Amygdala (tissue), 56 donors: ENCODE measurements around the gene DNAH3.
"Not testable (repeated sequence)": the region's sequence is repeated elsewhere in the genome, so short reads cannot be mapped to it uniquely, and the experiment has no call there.

Experiments
- DNase-seq, 56 donors: peaks; one replicate each; lab custom pipeline; 2025; lab: John Stamatoyannopoulos, UW

Gene DNAH3

GRCh38 chr16:21081329-21081728 lies 69.3 kb downstream of the DNAH3 start:
- no peak for DNase-seq

DNA sequence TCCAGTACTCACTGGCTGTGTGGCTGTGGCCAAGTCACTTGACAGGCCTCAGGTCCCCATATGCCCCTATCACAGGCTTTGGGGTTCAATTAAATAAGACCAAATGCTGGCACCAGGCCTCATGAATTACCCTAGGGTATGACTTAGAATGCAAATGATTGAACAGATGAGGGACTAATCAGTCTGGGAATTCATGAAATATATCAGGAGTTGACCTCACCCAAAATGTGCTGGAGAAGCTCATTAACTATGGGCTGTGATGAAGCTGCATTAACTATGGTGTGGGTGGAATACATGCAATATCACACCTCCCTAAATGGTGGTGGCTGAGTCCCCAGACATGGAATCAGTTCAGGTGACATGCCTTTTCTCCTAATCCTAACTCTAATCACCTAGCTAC lies 72.1 kb downstream of the DNAH3 start:
- DNase-seq = no peak

DNA sequence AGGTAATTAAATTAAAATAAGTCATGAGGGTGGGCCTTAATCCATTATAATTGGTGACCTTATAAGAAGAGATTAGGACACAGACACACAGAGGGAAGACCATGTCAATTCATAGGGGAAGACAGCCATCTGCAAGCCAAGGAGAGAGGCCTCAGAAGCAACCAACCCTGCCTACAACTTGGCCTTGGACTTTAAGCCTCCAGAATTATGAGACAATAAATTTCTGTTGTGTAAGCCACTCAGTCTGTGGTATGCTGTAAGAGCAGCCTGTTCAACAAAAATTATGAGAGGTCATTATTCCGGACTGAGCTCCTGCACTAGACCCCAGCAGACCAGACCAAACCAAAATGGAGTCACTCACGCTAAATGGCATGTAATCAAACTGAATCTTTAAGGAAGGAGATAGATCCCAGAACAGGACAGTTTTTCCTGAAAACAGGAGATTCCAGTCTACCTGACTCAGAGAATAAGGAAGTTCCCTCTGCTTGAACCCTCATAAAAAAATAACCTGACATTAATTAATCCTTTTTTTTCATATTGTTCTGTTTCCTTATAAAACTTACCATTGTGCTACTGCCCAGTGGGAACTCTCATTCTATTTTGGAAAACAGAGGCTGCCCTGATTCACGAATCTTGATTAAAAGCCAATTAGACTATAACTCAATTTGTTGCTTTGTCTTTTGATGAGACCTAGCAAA lies 74.3 kb downstream of the DNAH3 start:
- no peak for DNase-seq

GRCh38 chr16:21075252-21075651 lies 75.4 kb downstream of the DNAH3 start:
- no peak for DNase-seq

DNA sequence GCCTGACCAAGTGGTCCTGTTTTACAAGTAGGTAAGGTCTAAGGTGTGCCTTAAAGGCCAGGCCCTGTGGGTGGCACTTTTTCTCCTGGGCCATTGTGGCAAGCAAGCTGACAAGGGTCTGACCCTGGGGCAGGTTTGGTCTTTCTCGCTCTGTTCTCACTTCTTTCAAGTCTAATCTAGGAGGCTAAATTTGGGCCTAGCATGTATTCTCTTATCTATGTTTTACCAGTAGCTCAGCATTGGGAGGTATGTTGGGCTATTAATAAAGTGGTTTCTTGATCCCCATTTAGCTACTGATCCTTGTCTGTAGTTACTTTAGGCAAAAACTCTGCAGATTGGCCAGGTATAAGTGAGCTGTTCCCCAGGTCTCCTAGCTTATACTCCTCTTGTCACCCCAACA lies 77.7 kb downstream of the DNAH3 start:
- no peak for DNase-seq

DNA sequence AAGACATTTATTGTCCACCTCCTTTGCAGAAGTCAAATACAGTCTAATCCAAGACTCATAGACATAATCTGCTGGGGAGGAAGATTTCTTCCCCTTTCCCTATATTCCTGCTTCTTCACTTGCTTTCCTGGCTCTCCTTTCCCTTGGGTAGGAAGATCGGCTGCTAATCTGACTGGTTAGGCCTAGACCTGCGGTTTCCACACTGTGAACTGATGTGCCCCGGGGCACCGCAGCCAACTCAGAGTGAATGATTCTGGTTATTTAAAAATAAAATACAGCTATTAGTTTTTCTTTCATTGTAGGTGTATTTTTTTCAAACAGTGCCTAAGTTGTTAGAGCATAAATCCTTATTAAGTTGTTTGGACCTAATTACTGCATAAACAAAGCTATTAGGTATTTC lies 78.9 kb downstream of the DNAH3 start:
- DNase-seq = no peak

DNA sequence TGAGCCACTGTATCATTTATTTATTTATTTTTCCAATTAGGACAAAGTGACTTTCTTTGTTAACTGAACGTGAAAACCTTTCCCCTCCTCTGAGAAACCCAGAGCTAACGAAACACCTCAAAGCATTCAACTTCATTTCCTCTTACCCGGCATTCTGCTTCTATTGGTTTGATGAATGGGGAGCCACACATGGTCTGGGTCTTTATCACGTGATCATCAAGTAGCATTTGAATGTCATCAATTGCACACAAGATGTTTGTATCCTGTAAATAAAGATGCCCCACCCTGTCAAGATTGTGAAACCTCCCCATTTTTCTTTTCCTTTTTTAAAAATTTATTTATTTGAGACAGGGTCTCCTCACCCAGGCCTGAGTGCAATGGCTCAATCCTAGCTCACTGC lies 80.1 kb downstream of the DNAH3 start:
- DNase-seq = no peak

- DNase-seq = no peak
Measured at GRCh38 chr16:21069986-21070385, 80.7 kb downstream of the DNAH3 start.

GRCh38 chr16:21064203-21064602 lies 86.4 kb downstream of the DNAH3 start:
- DNase-seq = no peak

DNA sequence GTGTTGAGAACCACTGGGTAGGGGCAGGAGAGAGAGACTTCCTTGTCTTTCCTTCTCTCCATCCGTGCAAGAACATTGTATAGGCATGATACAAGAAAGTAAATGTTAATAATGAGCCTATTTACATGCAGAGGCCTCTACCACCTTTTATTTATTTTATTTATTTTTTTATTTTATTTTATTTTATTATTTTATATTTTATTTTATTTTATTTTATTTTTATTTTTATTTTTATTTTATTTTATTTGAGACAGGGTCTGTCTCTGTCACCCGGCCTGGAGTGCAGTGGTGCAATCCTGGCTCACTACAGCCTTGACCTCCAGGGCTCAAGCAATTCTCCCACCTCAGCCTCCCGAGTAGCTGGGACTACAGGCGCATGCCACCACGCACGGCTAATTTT lies 87.3 kb downstream of the DNAH3 start:
- not testable (repeated sequence) for DNase-seq

DNA sequence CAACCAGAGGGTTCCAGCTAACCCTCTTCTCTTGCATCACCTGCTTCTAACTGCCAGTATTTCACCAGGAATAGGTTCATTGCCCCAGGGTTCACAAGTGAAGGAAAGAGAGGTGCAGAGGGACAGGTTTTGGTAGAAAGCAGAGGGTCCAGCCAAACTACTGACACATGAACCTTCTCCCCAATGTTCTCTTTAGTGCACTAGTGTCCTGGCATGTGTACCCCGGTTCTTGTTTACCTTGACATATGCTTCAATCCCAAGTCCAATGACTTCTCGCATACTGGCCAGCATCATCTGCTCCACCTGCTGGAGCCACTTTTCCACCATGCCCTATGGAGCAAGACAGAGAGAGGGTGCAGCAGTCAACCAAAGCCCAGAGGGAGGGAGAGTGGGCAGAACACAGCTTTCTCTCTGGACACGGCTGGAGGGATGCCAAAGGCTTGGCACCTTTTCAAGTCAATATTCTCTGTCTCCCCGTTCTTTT lies 90.6 kb downstream of the DNAH3 start:
- no peak for DNase-seq

- no peak for DNase-seq
Measured at GRCh38 chr16:21057875-21058274, 92.8 kb downstream of the DNAH3 start.

DNA sequence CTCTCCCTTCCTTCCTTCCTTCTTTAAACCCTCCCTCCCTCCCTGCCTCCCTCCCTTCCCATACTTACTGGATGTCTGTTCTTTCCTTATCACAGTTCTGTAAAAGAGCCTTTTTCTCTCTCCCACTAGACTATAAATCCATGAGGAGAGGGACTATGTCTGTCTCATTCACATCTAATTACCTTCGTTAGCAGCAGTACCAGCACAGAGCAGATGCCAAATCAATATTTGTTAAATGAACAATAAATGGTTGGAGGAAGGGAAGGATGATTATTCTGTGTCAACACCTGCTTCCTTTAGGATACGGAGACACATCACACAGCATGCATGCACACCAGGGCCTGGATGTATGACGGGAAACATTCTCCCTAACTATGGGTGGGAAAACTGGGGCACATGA lies 94.2 kb downstream of the DNAH3 start:
- DNase-seq = no peak

GRCh38 chr16:21055738-21056137 lies 94.9 kb downstream of the DNAH3 start:
- not testable (repeated sequence) for DNase-seq

- DNase-seq = peak in 25 of 56 donors; percentile 1 to 71 (median 10)
Measured at GRCh38 chr16:21053590-21053989, 97.1 kb downstream of the DNAH3 start.

GRCh38 chr16:21048091-21048912 lies 102.3 kb downstream of the DNAH3 start:
- not testable (repeated sequence) for DNase-seq

- no peak for DNase-seq
Measured at GRCh38 chr16:21038197-21038596, 112.4 kb downstream of the DNAH3 start.

DNA sequence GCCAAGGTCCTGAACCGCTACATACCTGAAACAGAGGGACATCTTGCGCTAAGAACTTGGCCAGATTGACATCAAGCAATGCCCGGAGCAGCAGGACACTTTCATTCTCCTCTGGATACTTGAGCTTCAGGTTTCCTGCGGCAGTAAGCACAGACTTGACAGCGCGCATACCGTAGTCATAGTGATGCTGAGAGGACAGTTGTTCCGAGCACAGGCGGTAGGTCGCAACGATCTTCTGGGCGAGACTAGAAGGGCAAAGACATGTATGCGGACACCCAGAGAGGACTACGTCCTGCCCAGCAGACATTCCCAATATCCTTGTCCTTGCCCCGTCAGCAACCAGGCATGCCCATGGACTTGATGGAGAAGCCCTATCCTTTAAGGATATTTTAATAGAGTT lies 112.9 kb downstream of the DNAH3 start:
- DNase-seq = no peak

DNA sequence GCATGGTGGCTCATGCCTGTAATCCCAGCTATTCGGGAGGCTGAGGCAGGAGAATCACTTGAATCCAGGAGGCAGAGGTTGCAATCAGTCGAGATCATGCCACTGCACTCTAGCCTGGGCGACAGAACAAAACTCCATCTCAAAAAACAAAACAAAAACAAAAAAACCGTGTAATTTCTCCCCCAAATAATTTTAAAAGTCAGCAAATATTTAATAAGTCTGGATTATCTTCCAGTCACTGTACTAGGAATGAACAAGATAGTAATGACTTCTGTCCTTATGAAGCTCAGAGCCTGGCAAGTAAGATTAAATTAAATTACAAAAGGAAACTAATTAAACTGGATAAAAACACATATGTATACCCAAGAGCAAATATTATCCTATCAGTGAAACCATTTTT lies 113.5 kb downstream of the DNAH3 start:
- DNase-seq = no peak

GRCh38 chr16:21036471-21036870 lies 114.2 kb downstream of the DNAH3 start:
- no peak for DNase-seq

DNA sequence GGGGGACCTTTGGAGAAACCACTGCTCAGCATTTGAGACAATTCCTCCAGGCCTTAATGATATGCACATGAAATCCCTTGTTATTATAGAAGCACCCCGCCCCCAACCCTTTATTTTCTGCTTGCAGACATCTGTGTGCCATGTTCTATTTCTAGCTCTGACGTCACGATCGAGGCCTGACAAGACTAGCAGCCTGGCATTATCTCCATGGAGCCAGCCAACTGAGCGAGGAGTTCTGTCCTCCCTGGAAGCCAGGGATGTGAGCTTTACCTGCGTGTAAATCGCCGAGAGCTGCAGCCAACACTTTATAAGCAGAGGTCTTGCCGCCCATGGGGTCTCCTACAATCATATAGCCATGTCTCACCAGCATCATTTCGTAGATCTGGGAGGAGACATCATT lies 116.9 kb downstream of the DNAH3 start:
- peak in 20 of 56 donors; percentile 0 to 45 (median 8) for DNase-seq

- DNase-seq = no peak
Measured at GRCh38 chr16:21033264-21033663, 117.4 kb downstream of the DNAH3 start.
